Measurements from ENCODE around the gene THAP8. TPM values are rescaled to one million over a fixed set of nuclear protein-coding genes. Genes with fewer than 3 reads are reported as not detected.

THAP8 gene
- total RNA-seq, 1 experiment from 2014 or later = 6.6 TPM

DNA sequence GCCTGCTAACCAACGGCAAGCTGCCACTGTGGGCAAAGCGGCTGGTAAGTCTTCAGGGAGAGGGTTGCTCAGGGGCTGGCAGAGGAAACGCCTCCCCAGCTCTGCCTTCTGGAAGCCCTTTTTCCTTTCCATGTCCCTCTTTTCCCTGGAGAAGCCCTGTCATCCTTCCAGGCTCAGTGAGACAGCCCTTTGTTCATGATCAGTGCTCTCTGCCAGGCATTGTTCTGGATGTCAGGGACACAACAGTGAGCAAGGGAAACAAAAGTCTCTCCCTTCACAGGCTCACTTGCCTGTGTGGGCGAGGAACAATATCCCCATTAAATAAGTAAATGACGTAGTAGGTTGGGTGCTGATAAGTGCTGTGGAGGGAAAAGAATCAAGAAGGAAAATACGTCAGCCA, 43.0 kb upstream of the THAP8 start:
- TF ChIP-seq ELF4 (CRISPR knock-in tag; IDR thresholded peaks at IDR 0.05; ENCODE audit: low read depth) = no peak
- TF ChIP-seq, protein P1, sequence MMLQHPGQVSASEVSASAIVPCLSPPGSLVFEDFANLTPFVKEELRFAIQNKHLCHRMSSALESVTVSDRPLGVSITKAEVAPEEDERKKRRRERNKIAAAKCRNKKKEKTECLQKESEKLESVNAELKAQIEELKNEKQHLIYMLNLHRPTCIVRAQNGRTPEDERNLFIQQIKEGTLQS (CRISPR knock-in tag; conservative IDR thresholded peaks at IDR 0.05) = no peak
- no peak for TF ChIP-seq ZNF232 (CRISPR knock-in tag; IDR thresholded peaks at IDR 0.05)
- no peak for TF ChIP-seq TEAD4 (CRISPR knock-in tag; IDR thresholded peaks at IDR 0.05)
- TF ChIP-seq CREM (CRISPR knock-in tag; IDR thresholded peaks at IDR 0.05) = no peak
- TF ChIP-seq SP1 (CRISPR knock-in tag; conservative IDR thresholded peaks at IDR 0.05) = no peak
- TF ChIP-seq, protein P2, sequence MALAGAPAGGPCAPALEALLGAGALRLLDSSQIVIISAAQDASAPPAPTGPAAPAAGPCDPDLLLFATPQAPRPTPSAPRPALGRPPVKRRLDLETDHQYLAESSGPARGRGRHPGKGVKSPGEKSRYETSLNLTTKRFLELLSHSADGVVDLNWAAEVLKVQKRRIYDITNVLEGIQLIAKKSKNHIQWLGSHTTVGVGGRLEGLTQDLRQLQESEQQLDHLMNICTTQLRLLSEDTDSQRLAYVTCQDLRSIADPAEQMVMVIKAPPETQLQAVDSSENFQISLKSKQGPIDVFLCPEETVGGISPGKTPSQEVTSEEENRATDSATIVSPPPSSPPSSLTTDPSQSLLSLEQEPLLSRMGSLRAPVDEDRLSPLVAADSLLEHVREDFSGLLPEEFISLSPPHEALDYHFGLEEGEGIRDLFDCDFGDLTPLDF (CRISPR knock-in tag; IDR thresholded peaks at IDR 0.05) = no peak
- TF ChIP-seq, protein P3, sequence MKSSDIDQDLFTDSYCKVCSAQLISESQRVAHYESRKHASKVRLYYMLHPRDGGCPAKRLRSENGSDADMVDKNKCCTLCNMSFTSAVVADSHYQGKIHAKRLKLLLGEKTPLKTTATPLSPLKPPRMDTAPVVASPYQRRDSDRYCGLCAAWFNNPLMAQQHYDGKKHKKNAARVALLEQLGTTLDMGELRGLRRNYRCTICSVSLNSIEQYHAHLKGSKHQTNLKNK (CRISPR knock-in tag; IDR thresholded peaks at IDR 0.05) = no peak
- TF ChIP-seq, protein P4, sequence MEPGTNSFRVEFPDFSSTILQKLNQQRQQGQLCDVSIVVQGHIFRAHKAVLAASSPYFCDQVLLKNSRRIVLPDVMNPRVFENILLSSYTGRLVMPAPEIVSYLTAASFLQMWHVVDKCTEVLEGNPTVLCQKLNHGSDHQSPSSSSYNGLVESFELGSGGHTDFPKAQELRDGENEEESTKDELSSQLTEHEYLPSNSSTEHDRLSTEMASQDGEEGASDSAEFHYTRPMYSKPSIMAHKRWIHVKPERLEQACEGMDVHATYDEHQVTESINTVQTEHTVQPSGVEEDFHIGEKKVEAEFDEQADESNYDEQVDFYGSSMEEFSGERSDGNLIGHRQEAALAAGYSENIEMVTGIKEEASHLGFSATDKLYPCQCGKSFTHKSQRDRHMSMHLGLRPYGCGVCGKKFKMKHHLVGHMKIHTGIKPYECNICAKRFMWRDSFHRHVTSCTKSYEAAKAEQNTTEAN (CRISPR knock-in tag; IDR thresholded peaks at IDR 0.05) = no peak
- TF ChIP-seq JAZF1 (CRISPR knock-in tag; IDR thresholded peaks at IDR 0.05) = no peak
- TF ChIP-seq, protein P5, sequence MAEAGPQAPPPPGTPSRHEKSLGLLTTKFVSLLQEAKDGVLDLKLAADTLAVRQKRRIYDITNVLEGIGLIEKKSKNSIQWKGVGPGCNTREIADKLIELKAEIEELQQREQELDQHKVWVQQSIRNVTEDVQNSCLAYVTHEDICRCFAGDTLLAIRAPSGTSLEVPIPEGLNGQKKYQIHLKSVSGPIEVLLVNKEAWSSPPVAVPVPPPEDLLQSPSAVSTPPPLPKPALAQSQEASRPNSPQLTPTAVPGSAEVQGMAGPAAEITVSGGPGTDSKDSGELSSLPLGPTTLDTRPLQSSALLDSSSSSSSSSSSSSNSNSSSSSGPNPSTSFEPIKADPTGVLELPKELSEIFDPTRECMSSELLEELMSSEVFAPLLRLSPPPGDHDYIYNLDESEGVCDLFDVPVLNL (CRISPR knock-in tag; IDR thresholded peaks at IDR 0.05; ENCODE audit: borderline replicate concordance, low read depth) = no peak
- TF ChIP-seq, protein P6, sequence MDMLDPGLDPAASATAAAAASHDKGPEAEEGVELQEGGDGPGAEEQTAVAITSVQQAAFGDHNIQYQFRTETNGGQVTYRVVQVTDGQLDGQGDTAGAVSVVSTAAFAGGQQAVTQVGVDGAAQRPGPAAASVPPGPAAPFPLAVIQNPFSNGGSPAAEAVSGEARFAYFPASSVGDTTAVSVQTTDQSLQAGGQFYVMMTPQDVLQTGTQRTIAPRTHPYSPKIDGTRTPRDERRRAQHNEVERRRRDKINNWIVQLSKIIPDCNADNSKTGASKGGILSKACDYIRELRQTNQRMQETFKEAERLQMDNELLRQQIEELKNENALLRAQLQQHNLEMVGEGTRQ (CRISPR knock-in tag; IDR thresholded peaks at IDR 0.05) = no peak
- no peak for TF ChIP-seq CBFB (CRISPR knock-in tag; IDR thresholded peaks at IDR 0.05; ENCODE audit: low read depth)
- no peak for TF ChIP-seq PRRX2 (CRISPR knock-in tag; IDR thresholded peaks at IDR 0.05)
- no peak for TF ChIP-seq ZNF219 (CRISPR knock-in tag; IDR thresholded peaks at IDR 0.05; ENCODE audit: borderline replicate concordance)
- TF ChIP-seq, protein P7, sequence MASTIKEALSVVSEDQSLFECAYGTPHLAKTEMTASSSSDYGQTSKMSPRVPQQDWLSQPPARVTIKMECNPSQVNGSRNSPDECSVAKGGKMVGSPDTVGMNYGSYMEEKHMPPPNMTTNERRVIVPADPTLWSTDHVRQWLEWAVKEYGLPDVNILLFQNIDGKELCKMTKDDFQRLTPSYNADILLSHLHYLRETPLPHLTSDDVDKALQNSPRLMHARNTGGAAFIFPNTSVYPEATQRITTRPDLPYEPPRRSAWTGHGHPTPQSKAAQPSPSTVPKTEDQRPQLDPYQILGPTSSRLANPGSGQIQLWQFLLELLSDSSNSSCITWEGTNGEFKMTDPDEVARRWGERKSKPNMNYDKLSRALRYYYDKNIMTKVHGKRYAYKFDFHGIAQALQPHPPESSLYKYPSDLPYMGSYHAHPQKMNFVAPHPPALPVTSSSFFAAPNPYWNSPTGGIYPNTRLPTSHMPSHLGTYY (CRISPR knock-in tag; IDR thresholded peaks at IDR 0.05) = no peak
- H3K27me3 Mint-ChIP-seq (ENCODE audit: low read depth) = no peaks in the 10 kb centered on the region
- peaks cover 40% of the 10 kb centered on the region for H3K36me3 Mint-ChIP-seq
- H3K9me3 Mint-ChIP-seq = no peaks in the 10 kb centered on the region
- DNase-seq (ENCODE audit: low spot score) (no peak), ATAC-seq (no peak)
- peak overlapping the region; percentile 57; the same call in 1 of the 2 replicates for H3K27ac Mint-ChIP-seq
- no peak overlapping the region for H3K4me3 Mint-ChIP-seq
- CTCF ChIA-PET = no interaction called here
- POLR2A ChIA-PET = no interaction called here
- H3K4me1 Mint-ChIP-seq = no peaks in the 10 kb centered on the region

DNA sequence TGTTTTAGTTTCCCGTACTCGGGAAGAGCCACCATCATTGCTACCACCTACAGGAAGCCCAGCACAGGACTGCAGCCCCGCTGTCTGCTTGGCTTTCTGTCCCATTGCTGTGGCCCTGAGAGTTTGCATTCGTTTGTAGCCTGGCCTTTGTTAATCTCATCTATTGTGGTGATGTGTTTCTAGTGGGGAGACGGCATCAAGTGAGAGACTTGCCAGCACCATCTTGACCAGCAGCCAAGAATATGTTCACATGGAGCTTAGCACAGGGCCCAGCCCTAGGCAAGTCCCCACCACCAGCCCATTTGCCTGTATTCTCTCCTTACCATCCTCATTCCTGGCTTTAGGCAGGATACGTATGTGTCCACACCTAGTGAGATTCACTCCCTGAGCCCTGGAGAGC, 39.6 kb upstream of the THAP8 start:
- no peaks in the 10 kb centered on the region for H3K4me1 Mint-ChIP-seq
- TF ChIP-seq, protein P8, sequence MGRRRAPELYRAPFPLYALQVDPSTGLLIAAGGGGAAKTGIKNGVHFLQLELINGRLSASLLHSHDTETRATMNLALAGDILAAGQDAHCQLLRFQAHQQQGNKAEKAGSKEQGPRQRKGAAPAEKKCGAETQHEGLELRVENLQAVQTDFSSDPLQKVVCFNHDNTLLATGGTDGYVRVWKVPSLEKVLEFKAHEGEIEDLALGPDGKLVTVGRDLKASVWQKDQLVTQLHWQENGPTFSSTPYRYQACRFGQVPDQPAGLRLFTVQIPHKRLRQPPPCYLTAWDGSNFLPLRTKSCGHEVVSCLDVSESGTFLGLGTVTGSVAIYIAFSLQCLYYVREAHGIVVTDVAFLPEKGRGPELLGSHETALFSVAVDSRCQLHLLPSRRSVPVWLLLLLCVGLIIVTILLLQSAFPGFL (CRISPR knock-in tag; IDR thresholded peaks at IDR 0.05; ENCODE audit: borderline replicate concordance) = no peak
- TF ChIP-seq, protein P9, sequence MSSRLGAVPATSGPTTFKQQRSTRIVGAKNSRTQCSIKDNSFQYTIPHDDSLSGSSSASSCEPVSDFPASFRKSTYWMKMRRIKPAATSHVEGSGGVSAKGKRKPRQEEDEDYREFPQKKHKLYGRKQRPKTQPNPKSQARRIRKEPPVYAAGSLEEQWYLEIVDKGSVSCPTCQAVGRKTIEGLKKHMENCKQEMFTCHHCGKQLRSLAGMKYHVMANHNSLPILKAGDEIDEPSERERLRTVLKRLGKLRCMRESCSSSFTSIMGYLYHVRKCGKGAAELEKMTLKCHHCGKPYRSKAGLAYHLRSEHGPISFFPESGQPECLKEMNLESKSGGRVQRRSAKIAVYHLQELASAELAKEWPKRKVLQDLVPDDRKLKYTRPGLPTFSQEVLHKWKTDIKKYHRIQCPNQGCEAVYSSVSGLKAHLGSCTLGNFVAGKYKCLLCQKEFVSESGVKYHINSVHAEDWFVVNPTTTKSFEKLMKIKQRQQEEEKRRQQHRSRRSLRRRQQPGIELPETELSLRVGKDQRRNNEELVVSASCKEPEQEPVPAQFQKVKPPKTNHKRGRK (CRISPR knock-in tag; IDR thresholded peaks at IDR 0.05; ENCODE audit: borderline replicate concordance) = no peak
- TF ChIP-seq, protein P10, sequence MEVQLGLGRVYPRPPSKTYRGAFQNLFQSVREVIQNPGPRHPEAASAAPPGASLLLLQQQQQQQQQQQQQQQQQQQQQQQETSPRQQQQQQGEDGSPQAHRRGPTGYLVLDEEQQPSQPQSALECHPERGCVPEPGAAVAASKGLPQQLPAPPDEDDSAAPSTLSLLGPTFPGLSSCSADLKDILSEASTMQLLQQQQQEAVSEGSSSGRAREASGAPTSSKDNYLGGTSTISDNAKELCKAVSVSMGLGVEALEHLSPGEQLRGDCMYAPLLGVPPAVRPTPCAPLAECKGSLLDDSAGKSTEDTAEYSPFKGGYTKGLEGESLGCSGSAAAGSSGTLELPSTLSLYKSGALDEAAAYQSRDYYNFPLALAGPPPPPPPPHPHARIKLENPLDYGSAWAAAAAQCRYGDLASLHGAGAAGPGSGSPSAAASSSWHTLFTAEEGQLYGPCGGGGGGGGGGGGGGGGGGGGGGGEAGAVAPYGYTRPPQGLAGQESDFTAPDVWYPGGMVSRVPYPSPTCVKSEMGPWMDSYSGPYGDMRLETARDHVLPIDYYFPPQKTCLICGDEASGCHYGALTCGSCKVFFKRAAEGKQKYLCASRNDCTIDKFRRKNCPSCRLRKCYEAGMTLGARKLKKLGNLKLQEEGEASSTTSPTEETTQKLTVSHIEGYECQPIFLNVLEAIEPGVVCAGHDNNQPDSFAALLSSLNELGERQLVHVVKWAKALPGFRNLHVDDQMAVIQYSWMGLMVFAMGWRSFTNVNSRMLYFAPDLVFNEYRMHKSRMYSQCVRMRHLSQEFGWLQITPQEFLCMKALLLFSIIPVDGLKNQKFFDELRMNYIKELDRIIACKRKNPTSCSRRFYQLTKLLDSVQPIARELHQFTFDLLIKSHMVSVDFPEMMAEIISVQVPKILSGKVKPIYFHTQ (CRISPR knock-in tag; IDR thresholded peaks at IDR 0.05) = no peak
- no peak for TF ChIP-seq SOX15 (CRISPR knock-in tag; IDR thresholded peaks at IDR 0.05)
- TF ChIP-seq TCF7 (CRISPR knock-in tag; IDR thresholded peaks at IDR 0.05; ENCODE audit: low read depth) = no peak
- TF ChIP-seq RORB (CRISPR knock-in tag; IDR thresholded peaks at IDR 0.05) = no peak
- TF ChIP-seq, protein P2 (CRISPR knock-in tag; IDR thresholded peaks at IDR 0.05) = no peak

More for the DNA sequence above, 39.6 kb upstream of the THAP8 start:
- no peak for ATAC-seq
- ChIA-PET CTCF (no interaction called here), POLR2A (no interaction called here)
- Mint-ChIP-seq H3K27ac (no peak overlapping the region), H3K36me3 (peaks cover 44% of the 10 kb centered on the region), H3K4me3 (no peak overlapping the region), H3K27me3 (ENCODE audit: low read depth) (no peaks in the 10 kb centered on the region), H3K9me3 (no peaks in the 10 kb centered on the region)
- DNase-seq (ENCODE audit: low spot score) = no peak

Data from WTC11 (cell line).